Body of pancreas (tissue), 4 donors: ENCODE measurements around the gene SHISAL1.

Experiments used
- CTCF ChIP-seq, 7 experiments: fragments of 450-650 bp in 4 of 7; fragments of 200-600 bp in 3 of 7; sonication (generic) in 3 of 7; IDR thresholded peaks; one replicate each; pipeline ENCODE4 v1.5.1; 2016 to 2019; ENCODE audit warnings: antibody characterized with exemption in 7 of 7
- POLR2A ChIP-seq, 3 donors: fragments of 450-650 bp; IDR thresholded peaks; one replicate each; pipeline ENCODE4 v1.6.1; 2016; ENCODE audit warnings: antibody characterized with exemption in 3 of 3, mild to moderate bottlenecking in 2 of 3

DNA sequence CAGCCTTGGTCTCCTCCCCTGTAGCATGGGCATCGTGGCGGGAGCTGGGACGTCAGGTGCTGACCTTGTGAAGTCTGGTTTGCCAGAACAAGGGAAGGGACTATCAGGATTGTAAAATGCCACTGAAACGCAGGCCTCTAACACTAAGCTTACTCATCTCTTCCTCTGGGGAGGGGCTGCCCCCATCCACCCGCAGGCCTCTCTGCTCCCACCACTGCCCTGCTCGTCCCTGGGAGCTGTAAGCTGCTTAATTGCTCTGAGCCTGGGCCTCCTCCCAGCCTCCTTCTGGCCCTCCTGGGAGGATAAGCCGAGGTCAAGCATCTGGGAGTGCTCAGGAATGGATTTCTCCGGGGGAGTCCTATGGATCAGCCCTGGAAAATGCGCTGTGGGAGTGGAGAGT is 8.4 kb downstream of the SHISAL1 start:
- TF ChIP-seq CTCF (IDR thresholded peaks at IDR 0.05), result no peak
- TF ChIP-seq POLR2A (IDR thresholded peaks at IDR 0.05), result no peak
